Measurements from ENCODE around the gene CYB5R3. TPM values are rescaled to one million over a fixed set of nuclear protein-coding genes. Genes with fewer than 3 reads are reported as not detected.

The CYB5R3 gene
- total RNA-seq, 2 donors from 2014 or later, result 41.8 to 50.8 TPM

GRCh38 chr22:42654436-42655073 lies 5.4 kb upstream of the CYB5R3 start:
- no peak for DNase-seq
- Histone ChIP-seq H3K36me3 (replicated peaks in 1 of 2; ENCODE audit: insufficient read depth in 1 of 2, low read depth in 2 of 2) (no peaks in the 10 kb centered on the region), H3K4me1 (peaks cover 7% of the 10 kb centered on the region), H3K4me3 (no peak overlapping the region), H3K9me3 (no peaks in the 10 kb centered on the region), H3K27me3 (no peaks in the 10 kb centered on the region), H3K27ac (peak overlapping the region in 1 of 4 donors; percentile 0)
- WGBS, 2 donors, result 67 to 77% methylated on average over 7 of the region's 7 CpGs
- TF ChIP-seq POLR2A (IDR thresholded peaks at IDR 0.05) (no peak), CTCF (IDR thresholded peaks at IDR 0.05) (no peak)
- intact Hi-C loops (cut with DNase I), result loop anchor here (10.0 kb wide), 1 partner anchor 110 kb away; no protein-coding TSS in a partner anchor
- no peak for ATAC-seq

GRCh38 chr22:42653999-42654398 lies 4.8 kb upstream of the CYB5R3 start:
- intact Hi-C loops (cut with DNase I), result loop anchor here (10.0 kb wide), 1 partner anchor 111 kb away; no protein-coding TSS in a partner anchor
- no peak for DNase-seq
- no peak overlapping the region for H3K4me3 ChIP-seq

GRCh38 chr22:42651134-42651533 lies 1.9 kb upstream of the CYB5R3 start:
- Histone ChIP-seq H3K27me3 (no peaks in the 10 kb centered on the region), H3K36me3 (replicated peaks in 1 of 2; ENCODE audit: insufficient read depth in 1 of 2, low read depth in 2 of 2) (no peaks in the 10 kb centered on the region), H3K4me1 (peaks cover 35% of the 10 kb centered on the region), H3K27ac (no peak overlapping the region), H3K9me3 (no peaks in the 10 kb centered on the region), H3K4me3 (no peak overlapping the region)
- no peak for ATAC-seq
- intact Hi-C loops (cut with DNase I), result loop anchor here (10.0 kb wide), 1 partner anchor 114 kb away; no protein-coding TSS in a partner anchor
- WGBS, 2 donors, result 51 to 73% methylated on average over 6 to 7 of the region's 7 CpGs
- TF ChIP-seq CTCF (IDR thresholded peaks at IDR 0.05) (no peak), POLR2A (IDR thresholded peaks at IDR 0.05) (no peak)
- no peak for DNase-seq

More at GRCh38 chr22:42653999-42654398, 4.8 kb upstream of the CYB5R3 start:
- Histone ChIP-seq H3K27me3 (no peaks in the 10 kb centered on the region), H3K36me3 (replicated peaks in 1 of 2; ENCODE audit: insufficient read depth in 1 of 2, low read depth in 2 of 2) (no peaks in the 10 kb centered on the region), H3K4me1 (peaks cover 9% of the 10 kb centered on the region), H3K9me3 (no peaks in the 10 kb centered on the region), H3K27ac (peak overlapping the region in 1 of 4 donors; percentile 0)
- WGBS, 2 donors, result 69 to 70% methylated on average over 4 of the region's 4 CpGs
- TF ChIP-seq CTCF (IDR thresholded peaks at IDR 0.05) (no peak), POLR2A (IDR thresholded peaks at IDR 0.05) (no peak)
- ATAC-seq, result no peak

- intact Hi-C loops (cut with DNase I), result no loop called here
Observed at GRCh38 chr22:42648368-42649245, 585 bp downstream of the CYB5R3 start.

More at GRCh38 chr22:42648368-42649245, 585 bp downstream of the CYB5R3 start:
- no peaks in the 10 kb centered on the region for H3K36me3 ChIP-seq (replicated peaks in 1 of 2; ENCODE audit: insufficient read depth in 1 of 2, low read depth in 2 of 2)
- H3K27me3 ChIP-seq, result no peaks in the 10 kb centered on the region
- ATAC-seq (peak; percentile 61), DNase-seq (peak; percentile 78 to 88 (median 84))
- peaks cover 60% of the 10 kb centered on the region for H3K4me1 ChIP-seq
- H3K4me3 ChIP-seq, result peak overlapping the region; percentile 55 to 86
- peak overlapping the region; percentile 90 to 96 (median 94) for H3K27ac ChIP-seq
- 0 to 1% methylated on average over 13 to 40 of the region's 49 CpGs for WGBS, 2 donors
- no peaks in the 10 kb centered on the region for H3K9me3 ChIP-seq
- peak in 2 of 3 donors; percentile 55 to 63 for TF ChIP-seq POLR2A (IDR thresholded peaks at IDR 0.05)
- no peak for TF ChIP-seq CTCF (IDR thresholded peaks at IDR 0.05)
